ENCODE measurements around the gene AQP2.

AQP2 gene

DNA sequence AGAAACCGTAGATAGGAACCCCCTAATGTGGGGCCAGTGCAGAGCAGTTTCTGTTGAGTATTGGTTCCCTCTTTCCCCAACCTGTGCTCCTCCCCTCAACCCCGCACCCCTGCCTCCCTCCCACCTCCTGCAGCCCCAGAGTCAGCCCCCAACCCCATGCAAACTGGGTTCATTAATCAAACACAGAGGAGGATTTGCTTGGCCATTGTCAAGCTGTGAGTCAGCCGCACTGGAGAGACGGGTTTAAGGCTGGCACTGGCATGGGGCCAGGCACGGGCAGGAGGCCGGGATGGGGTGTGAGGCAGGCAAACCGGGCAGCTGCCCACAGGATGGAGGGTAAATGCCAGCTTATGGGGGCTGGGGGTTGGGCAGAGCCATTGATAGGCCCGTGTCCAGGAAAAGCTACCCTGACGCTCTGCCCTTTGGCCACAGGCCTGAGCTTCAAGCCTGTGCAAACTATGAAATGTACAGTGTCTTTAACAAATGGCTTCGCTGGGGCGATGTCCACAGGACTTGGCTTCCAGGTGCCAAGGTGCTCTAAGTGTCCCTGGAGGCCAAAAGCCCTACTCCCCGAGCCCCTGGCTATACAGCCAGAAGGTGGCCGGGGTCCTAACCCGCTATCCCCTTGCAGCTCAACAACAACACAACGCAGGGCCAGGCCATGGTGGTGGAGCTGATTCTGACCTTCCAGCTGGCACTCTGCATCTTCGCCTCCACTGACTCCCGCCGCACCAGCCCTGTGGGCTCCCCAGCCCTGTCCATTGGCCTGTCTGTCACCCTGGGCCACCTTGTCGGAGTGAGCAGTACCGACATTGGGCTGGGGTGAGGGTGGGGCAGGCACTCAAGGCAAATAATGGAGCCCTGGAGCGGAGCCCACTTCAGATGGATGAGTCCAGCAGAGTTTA is 12.6 kb downstream of the AQP2 start:
- Mint-ChIP-seq H3K27me3 (peaks cover 71 to 79% of the 10 kb centered on the region in 2 donors), H3K4me3 (no peak overlapping the region), H3K27ac (no peak overlapping the region), H3K9me3 (no peaks in the 10 kb centered on the region), H3K36me3 (no peaks in the 10 kb centered on the region), H3K4me1 (peaks cover 11 to 17% of the 10 kb centered on the region in 2 donors)
- DNase-seq (no peak), ATAC-seq (replicated peaks) (no peak)

- no peaks in the 10 kb centered on the region for H3K36me3 Mint-ChIP-seq
- H3K4me1 Mint-ChIP-seq: peaks cover 11 to 17% of the 10 kb centered on the region in 2 donors
- H3K9me3 Mint-ChIP-seq: no peaks in the 10 kb centered on the region
- ATAC-seq (replicated peaks) (no peak), DNase-seq (no peak)
- no peak overlapping the region for H3K27ac Mint-ChIP-seq
- H3K4me3 Mint-ChIP-seq: no peak overlapping the region
- H3K27me3 Mint-ChIP-seq: peaks cover 61 to 69% of the 10 kb centered on the region in 2 donors
Observed at GRCh38 chr12:49963976-49964815, 13.7 kb downstream of the AQP2 start.

DNA sequence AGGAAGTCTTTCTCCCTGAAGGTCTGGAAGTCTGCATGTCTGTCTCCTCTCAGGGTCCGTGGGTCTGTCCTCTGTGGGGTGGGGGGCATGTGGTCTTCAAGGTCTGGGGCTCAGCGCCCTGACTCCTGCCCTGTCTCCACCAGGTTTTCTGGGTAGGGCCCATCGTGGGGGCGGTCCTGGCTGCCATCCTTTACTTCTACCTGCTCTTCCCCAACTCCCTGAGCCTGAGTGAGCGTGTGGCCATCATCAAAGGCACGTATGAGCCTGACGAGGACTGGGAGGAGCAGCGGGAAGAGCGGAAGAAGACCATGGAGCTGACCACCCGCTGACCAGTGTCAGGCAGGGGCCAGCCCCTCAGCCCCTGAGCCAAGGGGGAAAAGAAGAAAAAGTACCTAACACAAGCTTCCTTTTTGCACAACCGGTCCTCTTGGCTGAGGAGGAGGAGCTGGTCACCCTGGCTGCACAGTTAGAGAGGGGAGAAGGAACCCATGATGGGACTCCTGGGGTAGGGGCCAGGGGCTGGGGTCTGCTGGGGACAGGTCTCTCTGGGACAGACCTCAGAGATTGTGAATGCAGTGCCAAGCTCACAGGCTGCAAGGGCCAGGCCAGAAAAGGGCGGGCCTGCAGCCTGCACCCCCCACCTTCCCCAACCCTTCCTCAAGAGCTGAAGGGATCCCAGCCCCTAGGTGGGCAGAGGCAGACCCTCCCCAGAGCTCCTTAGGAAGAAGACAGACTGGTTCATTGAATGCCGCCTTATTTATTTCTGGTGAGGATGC is 14.5 kb downstream of the AQP2 start:
- no peak for DNase-seq
- Mint-ChIP-seq H3K27ac (no peak overlapping the region), H3K27me3 (peaks cover 52 to 60% of the 10 kb centered on the region in 2 donors), H3K36me3 (no peaks in the 10 kb centered on the region), H3K4me1 (peaks cover 11 to 14% of the 10 kb centered on the region in 2 donors), H3K4me3 (no peak overlapping the region), H3K9me3 (no peaks in the 10 kb centered on the region)
- ATAC-seq (replicated peaks): no peak

- ATAC-seq (replicated peaks): no peak
- Mint-ChIP-seq H3K4me1 (peaks cover 6 to 7% of the 10 kb centered on the region in 2 donors), H3K9me3 (no peaks in the 10 kb centered on the region), H3K27ac (no peak overlapping the region), H3K27me3 (peaks cover 44 to 53% of the 10 kb centered on the region in 2 donors), H3K4me3 (no peak overlapping the region), H3K36me3 (no peaks in the 10 kb centered on the region)
- DNase-seq: no peak
Observed at GRCh38 chr12:49965836-49966235, 15.3 kb downstream of the AQP2 start.

GRCh38 chr12:49966511-49967041 is 16.0 kb downstream of the AQP2 start:
- no peak overlapping the region for H3K27ac Mint-ChIP-seq
- ATAC-seq (replicated peaks): no peak

DNA sequence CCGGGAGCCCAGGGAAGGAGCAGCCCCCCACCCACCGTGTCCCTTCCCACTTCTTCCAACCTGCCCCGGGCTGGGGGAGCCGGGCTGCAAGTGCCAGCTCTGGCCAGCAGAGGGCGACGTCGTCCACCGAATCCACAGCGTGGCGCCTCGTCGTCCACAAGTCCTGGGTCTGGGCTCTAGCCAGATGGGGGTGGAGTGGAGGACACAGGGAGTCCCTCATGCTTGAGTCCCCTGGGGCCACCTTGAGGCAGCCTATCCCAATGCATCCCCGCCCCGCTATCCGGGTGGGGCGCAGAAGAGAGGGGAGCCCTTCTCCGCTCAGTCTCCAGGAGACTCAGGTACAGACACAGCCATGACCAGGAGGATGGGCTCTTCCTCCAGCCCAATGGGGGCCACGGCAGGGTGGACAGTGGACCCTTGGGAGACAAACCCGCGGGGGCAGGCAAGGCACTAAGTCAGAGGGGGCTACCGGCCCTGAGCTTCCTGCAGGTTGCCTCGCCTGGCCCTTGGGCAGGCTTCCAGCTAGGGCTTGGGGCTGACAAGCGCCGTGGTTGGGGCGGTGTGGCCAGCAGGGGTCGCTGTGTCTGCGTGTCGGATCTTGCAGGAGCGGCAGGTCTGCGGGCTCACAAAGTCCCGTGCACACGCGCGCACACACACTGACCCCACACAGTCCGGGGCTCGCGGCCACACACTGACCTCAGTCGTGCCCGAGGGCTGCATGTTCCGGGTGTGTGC is 16.7 kb downstream of the AQP2 start:
- Mint-ChIP-seq H3K9me3 (no peaks in the 10 kb centered on the region), H3K27me3 (peaks cover 40 to 47% of the 10 kb centered on the region in 2 donors), H3K4me1 (peaks cover 6 to 7% of the 10 kb centered on the region in 2 donors), H3K36me3 (no peaks in the 10 kb centered on the region), H3K27ac (peak overlapping the region; percentile 70), H3K4me3 (peak overlapping the region; percentile 71 to 75)
- ATAC-seq (replicated peaks) (peak; percentile 88 to 90), DNase-seq (peak; percentile 74)

More at GRCh38 chr12:49966511-49967041, 16.0 kb downstream of the AQP2 start:
- Mint-ChIP-seq H3K4me3 (no peak overlapping the region), H3K27me3 (peaks cover 44 to 51% of the 10 kb centered on the region in 2 donors), H3K4me1 (peaks cover 6 to 7% of the 10 kb centered on the region in 2 donors), H3K36me3 (no peaks in the 10 kb centered on the region), H3K9me3 (no peaks in the 10 kb centered on the region)
- DNase-seq: no peak

DNA sequence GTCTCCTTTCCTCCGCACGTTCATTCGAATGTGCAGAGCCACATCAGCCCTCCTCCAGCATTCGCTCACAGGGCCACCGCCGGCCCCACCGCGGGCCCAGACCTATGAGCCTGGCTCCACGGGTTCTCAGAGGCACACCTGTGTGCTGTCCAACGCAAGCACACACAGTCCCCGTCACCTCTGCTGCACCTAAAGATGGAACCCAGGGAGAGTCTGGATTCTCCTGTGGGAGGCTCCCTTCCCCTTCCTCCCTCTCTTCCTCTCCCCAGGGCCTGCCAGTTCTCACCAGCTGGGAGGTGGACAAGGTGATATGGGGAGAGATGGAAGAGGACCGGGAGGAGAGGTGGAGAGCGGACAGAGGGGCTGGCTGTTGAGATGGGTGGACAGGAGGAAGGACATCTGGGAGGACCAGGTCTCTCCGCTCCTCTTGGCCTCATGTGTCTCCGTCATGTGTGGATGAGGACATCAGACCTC is 17.3 kb downstream of the AQP2 start:
- Mint-ChIP-seq H3K4me1 (peaks cover 4 to 7% of the 10 kb centered on the region in 2 donors), H3K27me3 (peaks cover 34 to 41% of the 10 kb centered on the region in 2 donors), H3K36me3 (no peaks in the 10 kb centered on the region), H3K4me3 (peak overlapping the region in 1 of 2 donors; percentile 75), H3K9me3 (no peaks in the 10 kb centered on the region), H3K27ac (no peak overlapping the region)
- peak in 1 of 2 donors; percentile 17 for ATAC-seq (replicated peaks)
- no peak for DNase-seq

- no peak overlapping the region for H3K27ac Mint-ChIP-seq
- no peaks in the 10 kb centered on the region for H3K9me3 Mint-ChIP-seq
- peaks cover 29 to 34% of the 10 kb centered on the region in 2 donors for H3K27me3 Mint-ChIP-seq
- peaks cover 4 to 7% of the 10 kb centered on the region in 2 donors for H3K4me1 Mint-ChIP-seq
- H3K36me3 Mint-ChIP-seq: no peaks in the 10 kb centered on the region
- no peak overlapping the region for H3K4me3 Mint-ChIP-seq
- DNase-seq (no peak), ATAC-seq (replicated peaks) (no peak)
Observed at GRCh38 chr12:49968471-49968870, 17.9 kb downstream of the AQP2 start.

- Mint-ChIP-seq H3K27ac (no peak overlapping the region), H3K4me1 (peaks cover 4 to 7% of the 10 kb centered on the region in 2 donors), H3K36me3 (no peaks in the 10 kb centered on the region), H3K27me3 (peaks cover 25 to 29% of the 10 kb centered on the region in 2 donors), H3K4me3 (no peak overlapping the region), H3K9me3 (no peaks in the 10 kb centered on the region)
- DNase-seq: no peak
- ATAC-seq (replicated peaks): no peak
Observed at GRCh38 chr12:49969027-49969426, 18.5 kb downstream of the AQP2 start.

DNA sequence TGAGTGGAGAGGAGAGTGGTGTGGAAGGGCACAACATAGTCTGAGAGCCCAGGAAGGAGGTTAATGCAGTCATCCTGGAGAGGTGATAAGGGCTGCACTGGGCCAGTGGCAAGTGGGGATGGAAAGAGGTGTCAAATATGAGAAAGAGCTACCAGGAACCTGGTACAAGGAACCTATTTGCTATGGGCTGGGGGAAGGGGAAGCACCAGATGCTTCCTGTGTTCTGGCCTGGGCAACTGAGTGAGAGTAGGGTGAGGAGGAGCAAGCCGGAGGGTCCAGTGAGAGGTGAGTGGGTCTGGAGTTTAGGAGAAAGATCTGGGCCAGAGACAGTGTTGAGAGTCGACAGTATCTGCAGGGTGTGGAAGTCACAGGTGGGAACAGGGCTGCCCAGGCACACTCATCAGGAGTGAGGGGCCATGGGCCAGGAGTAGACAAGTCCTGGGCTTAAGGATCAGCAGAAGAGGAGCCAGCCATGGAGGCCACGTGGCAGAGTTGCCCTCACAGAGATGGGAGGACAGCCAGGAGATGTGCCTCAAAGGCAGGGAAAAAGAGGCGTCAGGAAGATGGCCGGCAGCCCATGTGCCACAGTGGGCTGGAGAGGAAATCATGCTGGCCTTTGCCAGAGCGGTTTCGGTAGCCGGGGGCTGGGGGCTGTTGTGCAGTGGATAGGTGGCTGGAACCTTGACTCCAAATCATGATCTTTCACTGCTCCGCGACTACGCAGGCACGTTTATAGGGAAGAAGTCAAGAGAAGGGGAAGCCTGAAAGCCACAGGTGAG is 19.3 kb downstream of the AQP2 start:
- Mint-ChIP-seq H3K27ac (no peak overlapping the region), H3K4me3 (no peak overlapping the region), H3K9me3 (no peaks in the 10 kb centered on the region)

GRCh38 chr12:49970658-49971057 is 20.1 kb downstream of the AQP2 start:
- DNase-seq (no peak), ATAC-seq (replicated peaks) (no peak)
- H3K9me3 Mint-ChIP-seq: no peaks in the 10 kb centered on the region
- H3K4me3 Mint-ChIP-seq: no peak overlapping the region
- peaks cover 4 to 7% of the 10 kb centered on the region in 2 donors for H3K4me1 Mint-ChIP-seq
- peaks cover 13 to 15% of the 10 kb centered on the region in 2 donors for H3K27me3 Mint-ChIP-seq
- no peak overlapping the region for H3K27ac Mint-ChIP-seq
- no peaks in the 10 kb centered on the region for H3K36me3 Mint-ChIP-seq

More for the DNA sequence above, 19.3 kb downstream of the AQP2 start:
- ATAC-seq (replicated peaks) (no peak), DNase-seq (no peak)
- Mint-ChIP-seq H3K27me3 (peaks cover 17 to 21% of the 10 kb centered on the region in 2 donors), H3K36me3 (no peaks in the 10 kb centered on the region), H3K4me1 (peaks cover 4 to 7% of the 10 kb centered on the region in 2 donors)

DNA sequence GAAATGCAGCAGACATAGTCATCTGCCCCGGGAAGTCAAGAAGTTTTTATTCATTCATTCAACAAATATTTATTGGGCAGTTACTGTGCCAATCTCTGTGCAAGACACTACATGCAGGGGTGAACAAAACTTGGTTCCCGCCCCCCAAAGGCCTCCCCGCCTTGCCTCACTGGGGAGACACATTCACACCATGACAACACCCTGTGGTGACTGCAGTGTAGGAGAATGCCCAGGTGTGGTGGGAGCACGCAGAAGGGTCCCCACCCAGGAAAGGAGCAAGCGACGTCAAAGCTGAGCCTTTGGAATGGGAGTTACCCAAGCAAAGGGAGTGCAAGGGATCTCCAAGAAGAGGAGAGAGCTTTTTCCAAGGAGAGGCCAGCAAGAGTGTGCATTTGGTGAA is 20.6 kb downstream of the AQP2 start:
- H3K4me1 Mint-ChIP-seq: peaks cover 4 to 7% of the 10 kb centered on the region in 2 donors
- H3K27me3 Mint-ChIP-seq: peaks cover 8 to 10% of the 10 kb centered on the region in 2 donors
- DNase-seq (no peak), ATAC-seq (replicated peaks) (no peak)
- H3K36me3 Mint-ChIP-seq: no peaks in the 10 kb centered on the region
- H3K9me3 Mint-ChIP-seq: no peaks in the 10 kb centered on the region
- no peak overlapping the region for H3K4me3 Mint-ChIP-seq
- no peak overlapping the region for H3K27ac Mint-ChIP-seq

Data from stimulated activated naive B cell treated with anti-CD40 and anti-IgM and Interleukin-4, amounts not matched to agents 10 μg/mL and 1 μg/mL and 100 μg/mL, for 72 hours (primary cell).